Keratinocyte (primary cell): ENCODE measurements around the gene RHPN2.

Experiments used
- CTCF ChIP-seq, 3 experiments: IDR thresholded peaks in 1 of 3; conservative IDR thresholded peaks in 1 of 3; optimal IDR thresholded peaks in 1 of 3; 2 replicates in 2 of 3; 3 replicates in 1 of 3; pipeline versions ENCODE3 to v1.5.1; 2011; ENCODE audit warnings: low read length in 3 of 3, mild to moderate bottlenecking in 3 of 3, moderate library complexity in 2 of 3, control low read depth in 1 of 3, inconsistent platforms in 1 of 3; ENCODE audit not compliant: insufficient read depth in 2 of 3; ENCODE audit errors: extremely low read depth in 1 of 3
- EZH2 ChIP-seq: IDR thresholded peaks from one replicate; pipeline ENCODE4 v1.6.1; 2012; ENCODE audit warnings: inconsistent platforms, mild to moderate bottlenecking, low read length, moderate library complexity

- TF ChIP-seq CTCF (optimal IDR thresholded peaks at IDR 0.05 in 1 of 3, IDR thresholded peaks at IDR 0.05 in 1 of 3, conservative IDR thresholded peaks at IDR 0.05 in 1 of 3; ENCODE audit: extremely low read depth in 1 of 3, insufficient read depth in 2 of 3, low read length in 3 of 3): no peak
- no peak for TF ChIP-seq EZH2
Observed at GRCh38 chr19:32997716-32998355, 66.9 kb downstream of the RHPN2 start.
